ENCODE measurements around the gene MBOAT2. TPM values are rescaled to one million over a fixed set of nuclear protein-coding genes. Genes with fewer than 3 reads are reported as not detected.

MBOAT2 gene
- total RNA-seq, 1 donor from 2014 or later: 84.0 TPM

GRCh38 chr2:9002313-9002636 is 1.2 kb downstream of the MBOAT2 start:
- no peak for DNase-seq (ENCODE audit: low spot score)
- peaks cover 14% of the 10 kb centered on the region for H3K27me3 ChIP-seq
- no peaks in the 10 kb centered on the region for H3K36me3 ChIP-seq
- Mint-ChIP-seq H3K27ac (no peak overlapping the region), H3K36me3 (peaks cover 4% of the 10 kb centered on the region), H3K27me3 (ENCODE audit: insufficient read depth, low read depth) (peaks cover 12% of the 10 kb centered on the region), H3K4me1 (peaks cover 26% of the 10 kb centered on the region), H3K4me3 (peak overlapping the region; percentile 96), H3K9me3 (no peaks in the 10 kb centered on the region)
- no peaks in the 10 kb centered on the region for H3K9me3 ChIP-seq (ENCODE audit: low read depth)
- no peak overlapping the region for H2AFZ ChIP-seq (replicated peaks)
- H3K9ac ChIP-seq: no peak overlapping the region
- no peak overlapping the region for H3K27ac ChIP-seq
- peaks cover 16% of the 10 kb centered on the region for H3F3A ChIP-seq (ENCODE audit: low read depth)
- H3K79me2 ChIP-seq (ENCODE audit: low read depth): peaks cover 71% of the 10 kb centered on the region
- H3K4me2 ChIP-seq: peak overlapping the region; percentile 84
- TF ChIP-seq CTCF (IDR thresholded peaks at IDR 0.05) (no peak), EZH2phosphoT487 (IDR thresholded peaks at IDR 0.05) (no peak), EZH2 (IDR thresholded peaks at IDR 0.05) (no peak)
- H3K4me3 ChIP-seq: peak overlapping the region; percentile 68
- peaks cover 24% of the 10 kb centered on the region for H3K4me1 ChIP-seq
- H4K20me1 ChIP-seq (ENCODE audit: low read depth): peaks cover 33% of the 10 kb centered on the region

GRCh38 chr2:9001778-9002177 is 1.7 kb downstream of the MBOAT2 start:
- no peak overlapping the region for H3K27ac ChIP-seq
- H3K4me1 Mint-ChIP-seq: peaks cover 26% of the 10 kb centered on the region

GRCh38 chr2:9001229-9001628 is 2.3 kb downstream of the MBOAT2 start:
- Histone ChIP-seq H3K27ac (no peak overlapping the region), H2AFZ (replicated peaks) (no peak overlapping the region), H3K79me2 (ENCODE audit: low read depth) (peaks cover 82% of the 10 kb centered on the region), H3K36me3 (no peaks in the 10 kb centered on the region), H3K9ac (no peak overlapping the region), H3K4me3 (no peak overlapping the region), H3F3A (ENCODE audit: low read depth) (peaks cover 16% of the 10 kb centered on the region), H3K9me3 (ENCODE audit: low read depth) (no peaks in the 10 kb centered on the region), H3K4me2 (no peak overlapping the region), H3K4me1 (peaks cover 24% of the 10 kb centered on the region), H3K27me3 (peaks cover 14% of the 10 kb centered on the region), H4K20me1 (ENCODE audit: low read depth) (peaks cover 33% of the 10 kb centered on the region)
- Mint-ChIP-seq H3K27me3 (ENCODE audit: insufficient read depth, low read depth) (peaks cover 9% of the 10 kb centered on the region), H3K27ac (no peak overlapping the region), H3K4me1 (peaks cover 29% of the 10 kb centered on the region), H3K4me3 (no peak overlapping the region), H3K36me3 (peaks cover 3% of the 10 kb centered on the region), H3K9me3 (no peaks in the 10 kb centered on the region)
- TF ChIP-seq CTCF (IDR thresholded peaks at IDR 0.05) (no peak), EZH2phosphoT487 (IDR thresholded peaks at IDR 0.05) (no peak), EZH2 (IDR thresholded peaks at IDR 0.05) (no peak)
- DNase-seq (ENCODE audit: low spot score): no peak

More at GRCh38 chr2:9001778-9002177, 1.7 kb downstream of the MBOAT2 start:
- H4K20me1 ChIP-seq (ENCODE audit: low read depth): peaks cover 33% of the 10 kb centered on the region
- peaks cover 16% of the 10 kb centered on the region for H3F3A ChIP-seq (ENCODE audit: low read depth)
- Mint-ChIP-seq H3K27me3 (ENCODE audit: insufficient read depth, low read depth) (peaks cover 12% of the 10 kb centered on the region), H3K4me3 (peak overlapping the region; percentile 96), H3K27ac (no peak overlapping the region), H3K36me3 (peaks cover 4% of the 10 kb centered on the region), H3K9me3 (no peaks in the 10 kb centered on the region)
- no peaks in the 10 kb centered on the region for H3K9me3 ChIP-seq (ENCODE audit: low read depth)
- no peak overlapping the region for H3K9ac ChIP-seq
- H3K27me3 ChIP-seq: peaks cover 14% of the 10 kb centered on the region
- H3K4me2 ChIP-seq: peak overlapping the region; percentile 84
- peak overlapping the region; percentile 68 for H3K4me3 ChIP-seq
- peaks cover 76% of the 10 kb centered on the region for H3K79me2 ChIP-seq (ENCODE audit: low read depth)
- no peak for DNase-seq (ENCODE audit: low spot score)
- no peak overlapping the region for H2AFZ ChIP-seq (replicated peaks)
- peaks cover 24% of the 10 kb centered on the region for H3K4me1 ChIP-seq
- no peaks in the 10 kb centered on the region for H3K36me3 ChIP-seq
- TF ChIP-seq EZH2 (IDR thresholded peaks at IDR 0.05): no peak

GRCh38 chr2:9000442-9000841 is 3.0 kb downstream of the MBOAT2 start:
- Histone ChIP-seq H3F3A (ENCODE audit: low read depth) (peaks cover 16% of the 10 kb centered on the region), H3K9ac (no peak overlapping the region), H2AFZ (replicated peaks) (no peak overlapping the region), H3K9me3 (ENCODE audit: low read depth) (no peaks in the 10 kb centered on the region), H3K79me2 (ENCODE audit: low read depth) (peaks cover 87% of the 10 kb centered on the region), H3K4me1 (peaks cover 24% of the 10 kb centered on the region), H3K4me3 (no peak overlapping the region), H3K4me2 (no peak overlapping the region), H4K20me1 (ENCODE audit: low read depth) (peaks cover 33% of the 10 kb centered on the region), H3K36me3 (no peaks in the 10 kb centered on the region), H3K27me3 (peaks cover 14% of the 10 kb centered on the region), H3K27ac (no peak overlapping the region)
- TF ChIP-seq EZH2 (IDR thresholded peaks at IDR 0.05) (no peak), CTCF (IDR thresholded peaks at IDR 0.05) (no peak), EZH2phosphoT487 (IDR thresholded peaks at IDR 0.05) (no peak)
- Mint-ChIP-seq H3K4me3 (no peak overlapping the region), H3K36me3 (peaks cover 3% of the 10 kb centered on the region), H3K27me3 (ENCODE audit: insufficient read depth, low read depth) (peaks cover 9% of the 10 kb centered on the region), H3K27ac (no peak overlapping the region), H3K4me1 (peaks cover 31% of the 10 kb centered on the region), H3K9me3 (no peaks in the 10 kb centered on the region)
- DNase-seq (ENCODE audit: low spot score): no peak

All from neural progenitor cell (in vitro differentiated cells).